Astrocyte of the cerebellum (primary cell): ENCODE measurements around the gene RGS16.

Experiments
- DNase-seq: peaks from one replicate; pipeline ENCODE4 v3.0.0-alpha.2; 2011; ENCODE audit warnings: low read depth
- H3K4me3 ChIP-seq: 2 replicates; pipeline ENCODE4 v1.5.1; 2011; ENCODE audit warnings: mild to moderate bottlenecking, low read depth, low read length, moderate library complexity
- in situ Hi-C: cut with HindIII; loops from 2 replicates; pipeline ENCODE4 v1.10.0; 2017; ENCODE audit warnings: low sequenced_read_pairs
- TF ChIP-seq, protein P1 (sequence below): IDR thresholded peaks from 2 replicates; pipeline ENCODE4 v1.5.1; 2012; ENCODE audit warnings: low read length, low read depth, moderate library complexity, mild to moderate bottlenecking; ENCODE audit errors: missing control alignments

The RGS16 gene

GRCh38 chr1:182646739-182647138 lies 42.5 kb upstream of the RGS16 start:
- in situ Hi-C loops, result no loop called here
- TF ChIP-seq, protein P1, sequence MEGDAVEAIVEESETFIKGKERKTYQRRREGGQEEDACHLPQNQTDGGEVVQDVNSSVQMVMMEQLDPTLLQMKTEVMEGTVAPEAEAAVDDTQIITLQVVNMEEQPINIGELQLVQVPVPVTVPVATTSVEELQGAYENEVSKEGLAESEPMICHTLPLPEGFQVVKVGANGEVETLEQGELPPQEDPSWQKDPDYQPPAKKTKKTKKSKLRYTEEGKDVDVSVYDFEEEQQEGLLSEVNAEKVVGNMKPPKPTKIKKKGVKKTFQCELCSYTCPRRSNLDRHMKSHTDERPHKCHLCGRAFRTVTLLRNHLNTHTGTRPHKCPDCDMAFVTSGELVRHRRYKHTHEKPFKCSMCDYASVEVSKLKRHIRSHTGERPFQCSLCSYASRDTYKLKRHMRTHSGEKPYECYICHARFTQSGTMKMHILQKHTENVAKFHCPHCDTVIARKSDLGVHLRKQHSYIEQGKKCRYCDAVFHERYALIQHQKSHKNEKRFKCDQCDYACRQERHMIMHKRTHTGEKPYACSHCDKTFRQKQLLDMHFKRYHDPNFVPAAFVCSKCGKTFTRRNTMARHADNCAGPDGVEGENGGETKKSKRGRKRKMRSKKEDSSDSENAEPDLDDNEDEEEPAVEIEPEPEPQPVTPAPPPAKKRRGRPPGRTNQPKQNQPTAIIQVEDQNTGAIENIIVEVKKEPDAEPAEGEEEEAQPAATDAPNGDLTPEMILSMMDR, result no peak
- no peak for DNase-seq
- no peak overlapping the region for H3K4me3 ChIP-seq

DNA sequence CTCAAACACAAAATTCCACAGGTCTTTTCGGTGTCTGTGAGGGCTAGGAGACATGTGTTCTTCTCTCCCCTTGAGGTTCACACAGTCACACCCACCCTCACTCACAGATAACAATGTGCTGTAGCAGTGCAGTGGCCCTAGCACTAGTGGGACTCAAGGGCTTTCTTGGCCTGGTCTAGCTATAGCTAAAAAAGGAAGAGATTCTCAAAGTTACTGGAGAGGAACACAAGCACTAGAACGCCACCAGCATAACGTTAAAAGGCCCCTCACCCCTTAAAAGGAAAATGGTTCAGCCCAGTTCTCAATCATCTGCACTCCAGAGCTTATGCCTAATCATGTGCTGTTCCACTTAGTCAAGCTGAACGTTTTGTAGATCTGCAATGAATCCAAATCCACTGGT lies 40.7 kb upstream of the RGS16 start:
- TF ChIP-seq, protein P1, result no peak
- no peak overlapping the region for H3K4me3 ChIP-seq
- no peak for DNase-seq
- in situ Hi-C loops, result no loop called here

DNA sequence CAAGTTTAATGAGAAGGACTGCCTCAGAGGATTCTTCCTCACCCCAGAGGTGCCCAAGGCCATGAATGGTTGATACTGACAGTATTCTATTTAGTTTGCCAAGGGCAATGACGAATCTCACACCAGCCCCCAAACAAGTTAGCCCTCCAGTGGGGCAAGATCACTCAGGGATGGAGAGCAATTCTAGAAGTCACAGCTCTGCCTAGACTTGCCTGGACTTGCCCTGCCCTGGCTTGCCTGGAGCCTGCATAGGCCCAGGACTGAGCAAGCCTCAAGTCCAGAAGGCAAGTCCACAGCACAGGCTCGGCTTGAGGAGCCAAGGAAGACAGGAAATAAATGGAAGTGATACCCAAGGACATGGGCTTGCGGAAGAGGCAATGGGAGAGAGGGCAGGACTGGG lies 39.5 kb upstream of the RGS16 start:
- H3K4me3 ChIP-seq, result no peak overlapping the region
- in situ Hi-C loops, result no loop called here
- DNase-seq, result no peak
- TF ChIP-seq, protein P1, result no peak

DNA sequence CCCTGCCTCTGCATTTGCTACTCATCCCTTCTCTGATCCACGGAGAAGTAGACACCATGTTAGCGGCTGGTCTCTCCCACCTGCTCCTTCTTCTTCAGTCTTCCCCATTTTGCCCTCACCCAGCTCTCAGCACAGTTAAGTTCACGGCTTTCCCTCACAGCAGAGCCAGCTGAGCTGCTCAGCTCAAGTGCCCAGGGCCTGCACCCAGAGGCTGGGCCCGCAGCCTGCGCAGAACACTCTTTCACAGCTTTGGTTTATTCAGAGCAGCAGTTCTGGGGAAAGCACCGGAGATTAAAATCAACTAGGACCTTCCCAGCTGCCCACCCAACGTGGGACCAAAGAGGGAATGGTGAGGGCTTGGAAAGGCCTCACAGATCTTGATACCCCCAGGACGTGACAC lies 38.3 kb upstream of the RGS16 start:
- TF ChIP-seq, protein P1, result no peak
- in situ Hi-C loops, result no loop called here
- no peak overlapping the region for H3K4me3 ChIP-seq
- DNase-seq, result no peak

- TF ChIP-seq, protein P1, result no peak
- H3K4me3 ChIP-seq, result no peak overlapping the region
- DNase-seq, result no peak
- in situ Hi-C loops, result no loop called here
Observed at GRCh38 chr1:182641561-182641960, 37.4 kb upstream of the RGS16 start.

DNA sequence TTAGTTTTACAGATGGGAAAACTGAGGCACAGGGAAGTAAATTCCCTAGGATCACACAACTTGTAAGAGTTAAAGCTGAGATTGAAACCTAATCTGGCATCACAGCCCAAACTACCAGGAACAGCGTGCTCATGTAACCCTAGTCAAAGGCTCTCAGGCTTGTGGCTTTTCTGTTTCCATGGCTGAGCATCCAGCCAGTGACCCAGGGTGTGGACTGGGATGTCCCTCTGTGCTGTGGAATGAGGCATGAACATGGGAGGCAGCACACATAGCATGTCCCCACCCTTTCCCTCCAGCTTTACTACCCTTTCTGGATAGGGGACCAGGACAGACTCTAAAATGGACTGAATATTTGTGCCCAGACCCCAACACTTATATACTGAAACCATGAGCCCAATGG lies 35.1 kb upstream of the RGS16 start:
- H3K4me3 ChIP-seq, result no peak overlapping the region
- in situ Hi-C loops, result no loop called here
- no peak for DNase-seq
- TF ChIP-seq, protein P1, result no peak

GRCh38 chr1:182637769-182638168 lies 33.6 kb upstream of the RGS16 start:
- in situ Hi-C loops, result no loop called here
- DNase-seq, result no peak
- H3K4me3 ChIP-seq, result no peak overlapping the region
- TF ChIP-seq, protein P1, result no peak
